Right cardiac atrium (tissue), 5 donors: ENCODE data around the gene CPAMD8. TPM values are rescaled to one million over a fixed set of nuclear protein-coding genes. Genes with fewer than 3 reads are reported as not detected.

Source experiments
- ATAC-seq, 2 donors: fragments of 200-7000 bp; cut with Tn5 transposase; one replicate each; pipeline versions ENCODE4 v1.8.0 to v1.9.1; 2020; ENCODE audit warnings: moderate library complexity in 2 of 2, mild to moderate bottlenecking in 1 of 2
- DNase-seq, 3 donors: peaks; one replicate each; pipeline ENCODE4 v3.0.0-alpha.2; 2020
- H3K27ac ChIP-seq: one replicate; pipeline ENCODE4 v1.5.1; 2013; ENCODE audit warnings: mild to moderate bottlenecking, low read length, control low read depth, moderate library complexity
- H3K27me3 ChIP-seq: one replicate; pipeline ENCODE4 v1.6.1; 2013; ENCODE audit not compliant: control insufficient read depth, insufficient read depth
- H3K4me1 ChIP-seq: one replicate; pipeline ENCODE4 v1.6.1; 2013; ENCODE audit warnings: low read length; ENCODE audit not compliant: control insufficient read depth, insufficient read depth
- H3K4me3 ChIP-seq: one replicate; pipeline ENCODE4 v1.5.1; 2013; ENCODE audit warnings: low read length, control low read depth
- H3K9me3 ChIP-seq: one replicate; pipeline ENCODE4 v1.6.1; 2013; ENCODE audit warnings: low read length; ENCODE audit not compliant: control insufficient read depth
- WGBS: extraction: QIAGEN DNeasy Blood & Tissue Kit; methylation state at CpG from one replicate; pipeline ENCODE4 v1.1.7; 2013; 5-methylcytosine and 5-hydroxymethylcytosine counted together
- intact Hi-C, 4 donors: fragments of 100-400 bp; cut with DNase I; formaldehyde crosslinking; loops; one replicate each; pipeline versions ENCODE4 v1.11.0 to v1.14.0; 2022 to 2023
- polyA plus RNA-seq: library from polyadenylated mRNA; stranded (reverse); fragments of 200-250 nt; gene quantifications from one replicate; pipeline ENCODE4 v1.2.3, GENCODE V29; 2013
- total RNA-seq, 4 donors: library from RNA; stranded (reverse); fragmentation: NEBNext Ultra II Directional; extraction: Animal tissue kit (Norgen Biotek cat#: 25700); gene quantifications; one replicate each; pipeline ENCODE4 v1.2.1, GENCODE V29; 2021
- donor health status: healthy with polysubstance abuse.
- donor health status: DM: no; HTN: yes; CAD: no.
- donor health status: DM: no; HTN: no; CAD: no.
- donor health status: DM: no; HTN: yes; CAD: no; lungs with severe emphysema.
- donor health status: DM: yes; HTN: yes; CAD: no.

The CPAMD8 gene
- total and polyA plus RNA-seq, 5 donors, result 2.4 to 19.7 (median 9.6) TPM

DNA sequence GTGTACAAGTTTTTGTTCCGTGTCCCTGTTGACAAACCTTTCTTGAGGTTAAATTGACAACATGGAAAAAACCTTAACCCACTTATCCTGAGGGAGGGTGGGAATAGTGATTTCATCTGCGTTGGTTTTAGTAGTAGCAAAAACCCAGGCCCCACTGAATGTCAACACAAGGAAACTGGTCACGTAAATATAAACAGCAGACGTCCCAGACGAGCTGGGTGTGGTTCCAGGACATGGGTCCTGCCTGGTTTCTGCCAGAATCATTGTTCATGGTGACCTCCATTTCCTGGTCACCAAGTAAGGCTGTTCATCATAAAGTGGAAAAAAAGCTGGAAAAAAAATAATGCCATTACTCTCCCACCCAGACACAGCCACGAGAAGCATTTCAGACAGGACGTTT, 154.7 kb downstream of the CPAMD8 start:
- no peaks in the 10 kb centered on the region for H3K27me3 ChIP-seq
- peak in 2 of 3 donors; percentile 64 to 67 for DNase-seq
- ATAC-seq, result peak; percentile 52 to 90

DNA sequence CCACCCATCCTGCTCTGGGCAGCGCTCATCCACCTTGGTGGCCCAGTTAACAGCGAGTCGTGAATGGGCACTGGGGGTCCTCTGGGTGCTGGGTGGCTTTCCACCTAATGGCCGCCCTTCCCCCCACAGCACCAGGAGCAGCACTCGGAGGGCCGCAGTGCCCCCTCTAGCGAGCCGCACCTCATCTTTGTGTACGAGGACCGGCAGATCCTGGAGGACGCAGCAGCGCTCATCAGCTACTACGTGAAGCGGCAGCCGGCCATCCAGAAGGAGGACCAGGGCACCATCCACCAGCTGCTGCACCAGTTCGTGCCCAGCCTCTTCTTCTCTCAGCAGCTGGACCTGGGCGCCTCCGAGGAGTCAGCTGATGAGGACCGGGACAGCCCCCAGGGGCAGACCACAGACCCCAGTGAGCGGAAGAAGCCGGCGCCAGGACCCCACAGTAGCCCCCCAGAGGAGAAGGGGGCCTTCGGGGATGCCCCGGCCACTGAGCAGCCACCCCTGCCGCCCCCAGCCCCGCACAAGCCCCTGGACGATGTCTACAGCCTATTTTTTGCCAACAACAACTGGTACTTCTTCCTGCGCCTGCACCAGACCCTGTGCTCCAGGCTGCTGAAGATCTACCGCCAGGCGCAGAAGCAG, 157.2 kb downstream of the CPAMD8 start:
- Histone ChIP-seq H3K9me3 (no peaks in the 10 kb centered on the region), H3K27me3 (no peaks in the 10 kb centered on the region), H3K4me1 (no peaks in the 10 kb centered on the region), H3K27ac (no peak overlapping the region), H3K4me3 (no peak overlapping the region)
- ATAC-seq (no peak), DNase-seq (peak in 2 of 3 donors; percentile 41 to 56)
- intact Hi-C loops, result no loop called here
- 95% methylated on average over 30 of the region's 30 CpGs for WGBS

More for the DNA sequence above, 154.7 kb downstream of the CPAMD8 start:
- Histone ChIP-seq H3K9me3 (no peaks in the 10 kb centered on the region), H3K27ac (no peak overlapping the region), H3K4me1 (no peaks in the 10 kb centered on the region), H3K4me3 (no peak overlapping the region)
- intact Hi-C loops, result no loop called here
- 59% methylated on average over 7 of the region's 7 CpGs for WGBS

DNA sequence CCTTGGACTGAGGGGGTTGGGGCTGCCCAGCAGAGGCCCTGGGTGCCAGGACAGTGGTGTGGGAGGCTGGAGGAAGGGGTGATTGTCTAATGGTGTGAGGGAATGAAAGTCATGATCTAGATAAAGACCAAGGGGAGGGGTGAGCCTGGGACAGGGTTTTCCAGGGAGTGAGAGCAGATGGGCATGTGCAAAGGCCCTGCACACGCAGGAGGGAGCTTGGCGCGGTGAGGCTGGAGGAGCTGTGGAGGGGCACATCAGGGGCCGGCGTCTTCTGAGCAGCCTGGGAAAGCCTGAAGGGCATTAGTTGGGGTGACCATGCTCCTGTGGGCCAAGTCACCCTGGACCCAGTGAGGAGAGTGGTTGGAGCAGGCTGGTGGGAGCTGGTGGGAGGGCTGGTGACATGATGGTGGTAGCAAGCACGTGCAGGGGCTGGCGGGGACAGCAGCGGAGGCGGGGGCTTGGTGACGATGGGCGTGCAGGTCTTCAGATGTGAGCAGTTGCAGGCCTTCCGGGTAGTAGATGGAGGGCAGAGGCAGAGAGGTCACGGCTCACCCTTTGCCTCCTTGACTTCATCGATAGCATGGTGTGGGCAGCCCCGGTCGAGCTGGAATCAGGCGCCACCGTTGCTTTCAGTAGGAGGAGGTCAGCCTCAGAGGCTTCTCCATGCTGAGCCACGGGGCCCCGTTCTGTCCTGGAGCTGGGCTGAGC, 158.0 kb downstream of the CPAMD8 start:
- WGBS, result 93% methylated on average over 20 of the region's 20 CpGs
- DNase-seq, result peak in 2 of 3 donors; percentile 35 to 53
- Histone ChIP-seq H3K9me3 (no peaks in the 10 kb centered on the region), H3K27ac (no peak overlapping the region), H3K4me1 (no peaks in the 10 kb centered on the region), H3K27me3 (no peaks in the 10 kb centered on the region), H3K4me3 (no peak overlapping the region)
- no peak for ATAC-seq
- intact Hi-C loops, result no loop called here

DNA sequence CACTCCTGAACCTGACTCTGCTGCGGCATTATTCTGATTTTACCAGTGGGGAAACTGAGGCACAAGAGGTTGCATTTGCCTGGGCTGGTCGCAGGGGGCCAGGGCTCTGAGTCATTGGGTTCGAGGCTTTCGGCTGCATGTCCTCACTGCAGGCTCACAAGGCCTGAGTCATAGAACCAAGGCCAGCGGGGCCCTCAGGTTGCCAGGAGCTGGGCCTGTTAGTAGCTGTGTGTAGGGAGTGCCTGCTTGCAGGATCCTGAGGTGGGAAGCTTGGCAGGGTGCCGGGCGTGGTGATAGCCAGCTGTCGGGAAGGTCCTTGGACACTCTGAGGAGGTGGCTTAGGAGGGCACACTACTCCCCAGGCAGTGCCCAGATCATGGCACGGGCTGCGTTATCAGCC, 159.4 kb downstream of the CPAMD8 start:
- DNase-seq (peak; percentile 49 to 82 (median 76)), ATAC-seq (peak; percentile 32 to 50)
- Histone ChIP-seq H3K27me3 (no peaks in the 10 kb centered on the region), H3K4me1 (no peaks in the 10 kb centered on the region), H3K4me3 (no peak overlapping the region), H3K27ac (no peak overlapping the region), H3K9me3 (no peaks in the 10 kb centered on the region)
- WGBS, result 79% methylated on average over 10 of the region's 10 CpGs
- intact Hi-C loops, result no loop called here

DNA sequence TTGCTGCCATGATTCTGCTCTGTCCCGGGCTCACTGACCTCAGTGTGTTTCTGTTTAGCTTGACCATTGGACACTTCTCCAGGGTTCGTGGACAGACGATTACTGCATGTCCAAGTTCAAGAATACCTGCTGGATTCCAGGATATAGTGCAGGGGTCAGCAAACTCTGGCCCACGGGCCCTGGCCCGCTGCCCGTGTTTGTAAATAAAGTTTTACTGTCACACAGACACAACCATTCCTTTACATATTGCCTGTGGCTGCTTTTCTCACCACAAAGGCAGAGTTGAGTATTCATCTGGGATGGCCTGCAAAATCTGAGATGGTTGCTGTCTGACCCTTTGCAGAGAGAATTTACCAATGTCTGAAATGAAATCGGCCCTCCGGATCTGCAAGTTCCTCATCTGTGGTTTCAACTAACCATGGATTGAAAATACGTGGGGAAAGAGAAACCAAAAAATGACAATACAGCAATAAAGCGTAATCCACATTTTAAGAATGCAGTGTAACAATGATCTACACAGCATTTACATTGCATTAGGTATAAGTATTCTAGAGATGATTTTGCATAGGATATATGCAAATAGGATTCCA, 163.7 kb downstream of the CPAMD8 start:
- 86% methylated on average over 10 of the region's 10 CpGs for WGBS
- H3K9me3 ChIP-seq, result no peaks in the 10 kb centered on the region
- no peak overlapping the region for H3K4me3 ChIP-seq
- no peaks in the 10 kb centered on the region for H3K4me1 ChIP-seq
- intact Hi-C loops, result no loop called here
- H3K27ac ChIP-seq, result no peak overlapping the region
- peak in 2 of 3 donors; percentile 11 to 15 for DNase-seq
- no peaks in the 10 kb centered on the region for H3K27me3 ChIP-seq
- ATAC-seq, result no peak

DNA sequence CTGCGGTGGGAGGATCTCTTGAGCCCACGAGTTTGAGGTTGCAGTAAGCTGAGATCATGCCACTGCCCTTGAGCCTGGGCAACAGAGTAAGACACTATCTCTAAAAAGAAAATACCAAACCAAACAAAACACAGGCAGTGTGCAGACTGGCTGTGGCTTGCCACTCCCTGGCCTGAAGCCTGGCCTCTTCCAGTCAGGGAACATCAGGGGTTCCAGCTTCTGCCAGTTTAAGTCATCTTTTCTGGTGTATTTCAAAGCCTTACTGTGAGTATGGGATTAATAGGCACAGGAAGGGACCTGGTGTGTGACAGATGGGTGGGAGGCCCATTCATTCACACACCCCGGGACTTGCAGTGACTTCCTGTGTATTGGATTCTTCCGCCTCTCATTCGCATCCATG, 164.8 kb downstream of the CPAMD8 start:
- intact Hi-C loops, result no loop called here
- no peak overlapping the region for H3K4me3 ChIP-seq
- peak in 1 of 3 donors; percentile 15 for DNase-seq
- no peaks in the 10 kb centered on the region for H3K27me3 ChIP-seq
- no peaks in the 10 kb centered on the region for H3K9me3 ChIP-seq
- no peaks in the 10 kb centered on the region for H3K4me1 ChIP-seq
- WGBS, result 92% methylated on average over 5 of the region's 5 CpGs
- no peak for ATAC-seq
- H3K27ac ChIP-seq, result no peak overlapping the region

DNA sequence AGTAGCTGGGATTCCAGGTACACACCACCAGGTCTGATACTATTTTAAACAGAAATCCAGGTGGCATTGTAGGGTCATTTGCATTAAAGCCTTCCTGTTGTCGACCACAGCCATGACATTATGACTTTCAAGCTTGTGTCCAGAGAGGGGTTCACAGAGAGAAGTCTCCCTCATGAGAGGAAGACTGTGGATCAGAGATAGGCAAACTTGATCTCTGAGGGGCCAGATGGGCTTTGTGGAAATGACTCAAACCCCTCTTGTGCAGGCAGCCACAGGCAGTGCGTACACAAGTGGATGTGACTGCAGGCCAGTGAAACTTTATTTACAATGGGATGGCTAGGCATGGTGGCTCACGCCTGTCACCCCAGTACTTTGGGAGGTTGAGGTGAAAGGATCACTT, 165.6 kb downstream of the CPAMD8 start:
- no peak overlapping the region for H3K27ac ChIP-seq
- no peak overlapping the region for H3K4me3 ChIP-seq
- WGBS, result 96% methylated on average over 3 of the region's 3 CpGs
- no peaks in the 10 kb centered on the region for H3K9me3 ChIP-seq
- intact Hi-C loops, result no loop called here
- ATAC-seq (no peak), DNase-seq (peak in 1 of 3 donors; percentile 10)
- H3K4me1 ChIP-seq, result no peaks in the 10 kb centered on the region
- no peaks in the 10 kb centered on the region for H3K27me3 ChIP-seq

DNA sequence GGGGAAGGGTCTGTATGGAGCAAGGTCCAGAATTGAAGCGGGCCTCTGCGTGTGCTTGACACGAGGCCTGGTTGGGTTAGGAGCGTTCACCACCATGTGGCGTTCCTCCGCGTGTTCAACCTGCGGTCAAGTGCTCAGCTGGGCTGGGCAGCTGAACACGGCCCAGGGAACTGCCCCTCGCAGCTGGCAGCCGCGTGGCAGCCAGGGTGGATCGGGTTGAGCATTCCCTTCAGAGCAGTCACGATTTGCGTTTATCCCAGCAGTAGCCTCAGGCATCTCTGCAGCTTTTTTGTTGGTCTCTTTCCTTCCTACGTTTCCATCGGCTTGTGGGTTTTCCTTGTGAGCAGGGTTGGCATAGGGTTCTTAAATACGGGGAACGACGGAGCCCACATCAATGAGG, 166.5 kb downstream of the CPAMD8 start:
- Histone ChIP-seq H3K9me3 (no peaks in the 10 kb centered on the region), H3K27me3 (no peaks in the 10 kb centered on the region), H3K4me1 (no peaks in the 10 kb centered on the region), H3K4me3 (no peak overlapping the region), H3K27ac (no peak overlapping the region)
- intact Hi-C loops, result no loop called here
- DNase-seq, result peak in 1 of 3 donors; percentile 11
- ATAC-seq, result no peak
- WGBS, result 94% methylated on average over 20 of the region's 20 CpGs

DNA sequence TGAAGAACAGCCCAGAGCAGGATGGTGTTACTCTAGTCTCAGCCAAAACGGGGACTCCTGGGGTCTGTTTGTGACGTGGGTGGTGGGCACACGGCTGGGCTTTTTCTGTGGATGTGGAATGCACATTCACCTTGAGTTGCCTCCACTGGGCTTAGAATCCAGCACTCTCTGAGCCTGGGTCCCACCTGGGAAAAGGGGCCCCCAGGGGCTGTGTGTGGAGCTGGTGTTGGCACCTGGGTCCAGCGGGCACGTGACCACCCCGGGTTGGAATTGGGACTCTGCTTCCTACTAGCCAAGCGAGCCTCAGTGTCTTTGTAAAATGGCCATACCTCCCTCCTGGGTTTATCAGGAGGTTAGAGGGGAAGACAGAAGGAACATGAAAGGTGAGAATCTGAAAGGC, 167.0 kb downstream of the CPAMD8 start:
- intact Hi-C loops, result no loop called here
- WGBS, result 94% methylated on average over 7 of the region's 7 CpGs

DNA sequence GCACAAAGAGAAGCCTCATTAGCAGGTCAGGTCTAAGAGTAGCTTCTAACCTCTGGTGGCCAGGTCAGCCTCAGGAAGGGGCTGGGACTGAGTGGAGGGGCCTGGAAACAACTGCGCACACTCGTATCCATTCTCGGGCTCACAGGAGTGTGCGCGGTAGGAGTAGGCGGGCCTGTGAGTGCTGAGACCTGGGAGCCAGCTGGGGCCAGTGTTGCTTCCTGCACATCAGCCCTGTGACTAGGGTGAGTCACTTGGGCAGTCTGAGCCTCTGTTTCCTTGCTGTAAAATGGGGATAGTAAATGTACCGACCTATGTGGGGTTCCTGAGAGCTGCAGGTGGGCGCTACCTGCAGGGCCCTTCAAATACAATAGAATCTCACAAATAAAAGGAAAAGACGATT, 170.5 kb downstream of the CPAMD8 start:
- intact Hi-C loops, result no loop called here
- no peak for ATAC-seq
- H3K9me3 ChIP-seq, result no peaks in the 10 kb centered on the region
- 91% methylated on average over 9 of the region's 9 CpGs for WGBS
- H3K27ac ChIP-seq, result no peak overlapping the region
- H3K4me1 ChIP-seq, result no peaks in the 10 kb centered on the region
- DNase-seq, result peak in 2 of 3 donors; percentile 14 to 16
- no peak overlapping the region for H3K4me3 ChIP-seq
- H3K27me3 ChIP-seq, result no peaks in the 10 kb centered on the region

More for the DNA sequence above, 167.0 kb downstream of the CPAMD8 start:
- DNase-seq (peak in 1 of 3 donors; percentile 10), ATAC-seq (peak in 1 of 2 donors; percentile 18)
- Histone ChIP-seq H3K4me1 (no peaks in the 10 kb centered on the region), H3K27me3 (no peaks in the 10 kb centered on the region), H3K4me3 (no peak overlapping the region), H3K27ac (no peak overlapping the region), H3K9me3 (no peaks in the 10 kb centered on the region)

DNA sequence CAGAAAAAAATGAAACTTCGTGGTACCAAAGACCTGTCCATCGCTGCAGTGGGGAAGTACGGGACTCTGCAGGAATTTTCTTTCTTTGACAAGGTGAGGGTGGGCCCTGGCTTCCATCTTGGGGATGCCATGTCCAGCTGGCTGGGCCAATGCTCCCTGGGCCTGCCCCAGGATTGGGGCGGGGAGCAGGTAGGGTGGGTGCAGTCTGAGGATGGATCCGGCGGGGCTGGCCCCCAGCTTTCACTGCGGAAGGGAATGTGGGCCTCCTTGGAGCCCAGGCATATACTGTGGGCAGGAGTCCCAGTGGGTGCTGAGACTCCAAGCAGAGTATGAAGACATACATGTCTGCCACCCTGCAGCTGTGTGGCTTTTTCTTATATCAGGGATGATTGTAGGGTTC, 173.5 kb downstream of the CPAMD8 start:
- DNase-seq, result peak in 1 of 3 donors; percentile 16
- Histone ChIP-seq H3K27ac (no peak overlapping the region), H3K4me1 (no peaks in the 10 kb centered on the region), H3K4me3 (no peak overlapping the region), H3K9me3 (no peaks in the 10 kb centered on the region), H3K27me3 (no peaks in the 10 kb centered on the region)
- ATAC-seq, result no peak
- 95% methylated on average over 7 of the region's 7 CpGs for WGBS
- intact Hi-C loops, result no loop called here
